ENCODE measurements around the gene PCCA. TPM values are rescaled to one million over a fixed set of nuclear protein-coding genes. Genes with fewer than 3 reads are reported as not detected.
"Not testable (repeated sequence)": the region's sequence is repeated elsewhere in the genome, so short reads cannot be mapped to it uniquely, and the experiment has no call there.

The PCCA gene
- total and polyA plus RNA-seq, 3 experiments from 2014 or later = 6.1 to 9.5 (median 6.2) TPM

- H3K27me3 Mint-ChIP-seq = no peaks in the 10 kb centered on the region
- no peaks in the 10 kb centered on the region for H3K4me1 ChIP-seq (ENCODE audit: insufficient read depth, low read length)
- H3K9me3 Mint-ChIP-seq = no peaks in the 10 kb centered on the region
- ChIA-PET POLR2A (no interaction called here), CTCF (no interaction called here)
- H3K4me1 Mint-ChIP-seq = no peaks in the 10 kb centered on the region
- no peak overlapping the region for H3K27ac ChIP-seq (ENCODE audit: low read depth, low read length)
- no peaks in the 10 kb centered on the region for H3K36me3 ChIP-seq (ENCODE audit: insufficient read depth, low read length)
- H3K27me3 ChIP-seq (ENCODE audit: insufficient read depth, low read length, poor library complexity, severe bottlenecking) = no peaks in the 10 kb centered on the region
- H3K4me3 ChIP-seq (ENCODE audit: low read length) = no peak overlapping the region
- no peaks in the 10 kb centered on the region for H3K9me3 ChIP-seq (ENCODE audit: low read length)
- H3K36me3 Mint-ChIP-seq = peaks cover 17 to 23% (median 21%) of the 10 kb centered on the region in 3 donors
- no peak for DNase-seq
- no peak overlapping the region for H3K4me3 Mint-ChIP-seq
- H3K27ac Mint-ChIP-seq = no peak overlapping the region
These were observed 217.6 kb downstream of the PCCA start for GRCh38 chr13:100306434-100306999.

GRCh38 chr13:100314132-100314910 is 225.4 kb downstream of the PCCA start:
- POLR2A ChIA-PET = no interaction called here
- Mint-ChIP-seq H3K27me3 (no peaks in the 10 kb centered on the region), H3K9me3 (peaks cover 0 to 5% (median 0%) of the 10 kb centered on the region in 5 donors), H3K4me3 (no peak overlapping the region), H3K36me3 (peaks cover 26 to 40% (median 28%) of the 10 kb centered on the region in 3 donors), H3K27ac (peak overlapping the region in 1 of 8 donors; percentile 4), H3K4me1 (no peaks in the 10 kb centered on the region)
- no peak overlapping the region for H3K4me3 ChIP-seq (ENCODE audit: low read length)
- no peaks in the 10 kb centered on the region for H3K9me3 ChIP-seq (ENCODE audit: low read length)
- H3K27me3 ChIP-seq (ENCODE audit: insufficient read depth, low read length, poor library complexity, severe bottlenecking) = no peaks in the 10 kb centered on the region
- H3K4me1 ChIP-seq (ENCODE audit: insufficient read depth, low read length) = no peaks in the 10 kb centered on the region
- no peaks in the 10 kb centered on the region for H3K36me3 ChIP-seq (ENCODE audit: insufficient read depth, low read length)
- no peak overlapping the region for H3K27ac ChIP-seq (ENCODE audit: low read depth, low read length)
- CTCF ChIA-PET = no interaction called here
- DNase-seq = no peak

- Mint-ChIP-seq H3K27me3 (no peaks in the 10 kb centered on the region), H3K9me3 (peaks cover 0 to 7% (median 2%) of the 10 kb centered on the region in 5 donors), H3K36me3 (peaks cover 23 to 39% (median 25%) of the 10 kb centered on the region in 3 donors), H3K27ac (peak overlapping the region in 1 of 8 donors; percentile 28), H3K4me1 (no peaks in the 10 kb centered on the region), H3K4me3 (no peak overlapping the region)
- no peaks in the 10 kb centered on the region for H3K4me1 ChIP-seq (ENCODE audit: insufficient read depth, low read length)
- POLR2A ChIA-PET = no interaction called here
- H3K4me3 ChIP-seq (ENCODE audit: low read length) = no peak overlapping the region
- CTCF ChIA-PET = no interaction called here
- no peak overlapping the region for H3K27ac ChIP-seq (ENCODE audit: low read depth, low read length)
- no peaks in the 10 kb centered on the region for H3K36me3 ChIP-seq (ENCODE audit: insufficient read depth, low read length)
- DNase-seq = no peak
- no peaks in the 10 kb centered on the region for H3K9me3 ChIP-seq (ENCODE audit: low read length)
- H3K27me3 ChIP-seq (ENCODE audit: insufficient read depth, low read length, poor library complexity, severe bottlenecking) = no peaks in the 10 kb centered on the region
These were observed 226.6 kb downstream of the PCCA start for GRCh38 chr13:100315522-100315921.

GRCh38 chr13:100318473-100318872 is 229.6 kb downstream of the PCCA start:
- H3K4me3 Mint-ChIP-seq; CTCF ChIA-PET; H3K27me3 ChIP-seq (ENCODE audit: insufficient read depth, low read length, poor library complexity, severe bottlenecking); DNase-seq; H3K4me1 Mint-ChIP-seq; H3K36me3 ChIP-seq (ENCODE audit: insufficient read depth, low read length); H3K27ac ChIP-seq (ENCODE audit: low read depth, low read length); POLR2A ChIA-PET; H3K27ac Mint-ChIP-seq; H3K9me3 Mint-ChIP-seq; H3K4me1 ChIP-seq (ENCODE audit: insufficient read depth, low read length); H3K4me3 ChIP-seq (ENCODE audit: low read length); H3K27me3 Mint-ChIP-seq; H3K9me3 ChIP-seq (ENCODE audit: low read length): not testable (repeated sequence)
- peaks cover 17 to 41% (median 24%) of the 10 kb centered on the region in 3 donors for H3K36me3 Mint-ChIP-seq

- no peak overlapping the region for H3K27ac Mint-ChIP-seq
- H3K36me3 Mint-ChIP-seq = peaks cover 19 to 57% (median 30%) of the 10 kb centered on the region in 3 donors
- peaks cover 0 to 1% of the 10 kb centered on the region in 2 donors for H3K27me3 Mint-ChIP-seq
- Histone ChIP-seq H3K36me3 (ENCODE audit: insufficient read depth, low read length) (no peaks in the 10 kb centered on the region), H3K4me3 (ENCODE audit: low read length) (no peak overlapping the region), H3K27ac (ENCODE audit: low read depth, low read length) (no peak overlapping the region), H3K27me3 (ENCODE audit: insufficient read depth, low read length, poor library complexity, severe bottlenecking) (no peaks in the 10 kb centered on the region), H3K4me1 (ENCODE audit: insufficient read depth, low read length) (no peaks in the 10 kb centered on the region), H3K9me3 (ENCODE audit: low read length) (no peaks in the 10 kb centered on the region)
- POLR2A ChIA-PET = no interaction called here
- CTCF ChIA-PET = no interaction called here
- no peak for DNase-seq
- no peaks in the 10 kb centered on the region for H3K4me1 Mint-ChIP-seq
- no peak overlapping the region for H3K4me3 Mint-ChIP-seq
- peaks cover 0 to 2% (median 0%) of the 10 kb centered on the region in 5 donors for H3K9me3 Mint-ChIP-seq
These were observed 235.0 kb downstream of the PCCA start for GRCh38 chr13:100323937-100324336.

GRCh38 chr13:100330662-100331061 is 241.8 kb downstream of the PCCA start:
- Histone ChIP-seq H3K36me3 (ENCODE audit: insufficient read depth, low read length) (no peaks in the 10 kb centered on the region), H3K9me3 (ENCODE audit: low read length) (no peaks in the 10 kb centered on the region), H3K27me3 (ENCODE audit: insufficient read depth, low read length, poor library complexity, severe bottlenecking) (no peaks in the 10 kb centered on the region), H3K4me1 (ENCODE audit: insufficient read depth, low read length) (no peaks in the 10 kb centered on the region), H3K4me3 (ENCODE audit: low read length) (no peak overlapping the region), H3K27ac (ENCODE audit: low read depth, low read length) (no peak overlapping the region)
- POLR2A ChIA-PET = no interaction called here
- no peak overlapping the region for H3K27ac Mint-ChIP-seq
- DNase-seq = no peak
- H3K4me3 Mint-ChIP-seq = no peak overlapping the region
- H3K27me3 Mint-ChIP-seq = peaks cover 0 to 1% of the 10 kb centered on the region in 2 donors
- peaks cover 7 to 13% (median 8%) of the 10 kb centered on the region in 5 donors for H3K9me3 Mint-ChIP-seq
- H3K36me3 Mint-ChIP-seq = peaks cover 25 to 62% (median 40%) of the 10 kb centered on the region in 3 donors
- CTCF ChIA-PET = no interaction called here
- H3K4me1 Mint-ChIP-seq = peaks cover 0 to 2% (median 0%) of the 10 kb centered on the region in 3 donors

GRCh38 chr13:100333141-100333540 is 244.2 kb downstream of the PCCA start:
- H3K4me3 ChIP-seq (ENCODE audit: low read length) = no peak overlapping the region
- H3K4me1 ChIP-seq (ENCODE audit: insufficient read depth, low read length) = no peaks in the 10 kb centered on the region
- Mint-ChIP-seq H3K36me3 (peaks cover 24 to 49% (median 36%) of the 10 kb centered on the region in 3 donors), H3K27ac (no peak overlapping the region), H3K9me3 (peaks cover 7 to 13% (median 8%) of the 10 kb centered on the region in 5 donors), H3K4me3 (no peak overlapping the region), H3K4me1 (peaks cover 0 to 2% (median 0%) of the 10 kb centered on the region in 3 donors), H3K27me3 (peaks cover 0 to 1% of the 10 kb centered on the region in 2 donors)
- no peak for DNase-seq
- POLR2A ChIA-PET = no interaction called here
- H3K27ac ChIP-seq (ENCODE audit: low read depth, low read length) = no peak overlapping the region
- H3K9me3 ChIP-seq (ENCODE audit: low read length) = no peaks in the 10 kb centered on the region
- no peaks in the 10 kb centered on the region for H3K27me3 ChIP-seq (ENCODE audit: insufficient read depth, low read length, poor library complexity, severe bottlenecking)
- CTCF ChIA-PET = no interaction called here
- no peaks in the 10 kb centered on the region for H3K36me3 ChIP-seq (ENCODE audit: insufficient read depth, low read length)

GRCh38 chr13:100334214-100334613 is 245.3 kb downstream of the PCCA start:
- Mint-ChIP-seq H3K27me3 (no peaks in the 10 kb centered on the region), H3K36me3 (peaks cover 20 to 46% (median 34%) of the 10 kb centered on the region in 3 donors), H3K27ac (peak overlapping the region in 1 of 8 donors; percentile 14), H3K4me1 (peaks cover 0 to 2% (median 0%) of the 10 kb centered on the region in 3 donors), H3K4me3 (no peak overlapping the region), H3K9me3 (peaks cover 7 to 13% (median 8%) of the 10 kb centered on the region in 5 donors)
- no peak overlapping the region for H3K4me3 ChIP-seq (ENCODE audit: low read length)
- no peak for DNase-seq
- H3K4me1 ChIP-seq (ENCODE audit: insufficient read depth, low read length) = no peaks in the 10 kb centered on the region
- ChIA-PET POLR2A (no interaction called here), CTCF (no interaction called here)
- H3K9me3 ChIP-seq (ENCODE audit: low read length) = no peaks in the 10 kb centered on the region
- no peaks in the 10 kb centered on the region for H3K36me3 ChIP-seq (ENCODE audit: insufficient read depth, low read length)
- H3K27me3 ChIP-seq (ENCODE audit: insufficient read depth, low read length, poor library complexity, severe bottlenecking) = no peaks in the 10 kb centered on the region
- no peak overlapping the region for H3K27ac ChIP-seq (ENCODE audit: low read depth, low read length)
